Heart left ventricle (tissue), 16 donors: ENCODE results near the gene TMEM135. TPM values are rescaled to one million over a fixed set of nuclear protein-coding genes. Genes with fewer than 3 reads are reported as not detected.

Source experiments
- ATAC-seq, 4 donors: fragments of 200-7000 bp; cut with Tn5 transposase; one replicate each; pipeline ENCODE4 v1.9.1; 2020 to 2022; ENCODE audit warnings: moderate library complexity in 4 of 4, mild to moderate bottlenecking in 3 of 4, moderate number of reproducible peaks in 1 of 4
- DNase-seq, 5 donors: peaks; one replicate each; pipeline ENCODE4 v3.0.0-alpha.2; 2020
- H3K27ac ChIP-seq, 12 donors: fragments of 200-600 bp; sonication (generic) in 4 of 12; one replicate each; pipeline versions ENCODE4 v1.5.0 to v1.8.0; 2016 to 2022; ENCODE audit warnings: mild to moderate bottlenecking in 2 of 12
- H3K27me3 ChIP-seq, 9 donors: fragments of 200-600 bp; sonication (generic) in 2 of 9; one replicate each; pipeline versions ENCODE4 v1.5.1 to v1.8.0; 2016 to 2022; ENCODE audit warnings: mild to moderate bottlenecking in 3 of 9
- H3K36me3 ChIP-seq, 9 donors: fragments of 200-600 bp; sonication (generic) in 2 of 9; one replicate each; pipeline versions ENCODE4 v1.5.0 to v1.8.0; 2018 to 2022; ENCODE audit warnings: mild to moderate bottlenecking in 2 of 9
- H3K4me1 ChIP-seq, 12 donors: fragments of 200-600 bp; sonication (generic) in 4 of 12; one replicate each; pipeline versions ENCODE4 v1.5.0 to v1.8.0; 2016 to 2022; ENCODE audit warnings: mild to moderate bottlenecking in 3 of 12
- H3K4me3 ChIP-seq, 12 donors: fragments of 200-600 bp; sonication (generic) in 4 of 12; one replicate each; pipeline versions ENCODE4 v1.5.0 to v1.8.0; 2017 to 2022; ENCODE audit warnings: mild to moderate bottlenecking in 9 of 12, moderate library complexity in 4 of 12
- H3K9me3 ChIP-seq, 12 donors: fragments of 200-600 bp; sonication (generic) in 4 of 12; one replicate each; pipeline versions ENCODE4 v1.5.0 to v1.8.0; 2016 to 2022; ENCODE audit warnings: mild to moderate bottlenecking in 1 of 12
- CTCF ChIP-seq, 12 donors: fragments of 200-600 bp; sonication (generic) in 4 of 12; IDR thresholded peaks; one replicate each; pipeline versions ENCODE4 v1.5.0 to v1.8.0; 2018 to 2022; ENCODE audit warnings: antibody characterized with exemption in 12 of 12, mild to moderate bottlenecking in 5 of 12
- POLR2A ChIP-seq, 2 donors: fragments of 450-650 bp; IDR thresholded peaks; one replicate each; pipeline ENCODE4 v1.6.1; 2017; ENCODE audit warnings: antibody characterized with exemption in 2 of 2, mild to moderate bottlenecking in 2 of 2, moderate library complexity in 2 of 2
- WGBS, 4 donors: extraction: QIAGEN DNeasy Blood & Tissue Kit in 2 of 4; methylation state at CpG; one replicate each; pipeline versions ENCODE4 v1.1.5 to v1.1.7; 2013 to 2018; 5-methylcytosine and 5-hydroxymethylcytosine counted together
- intact Hi-C, 10 donors: fragments of 100-400 bp; cut with DNase I; formaldehyde crosslinking; loops; one replicate each; pipeline versions ENCODE4 v1.11.1 to v1.14.2; 2022
- polyA plus RNA-seq, 2 donors: library from polyadenylated mRNA; stranded (reverse); fragments of 200-250 nt; gene quantifications; one replicate each; pipeline ENCODE4 v1.2.3, GENCODE V29; 2013
- total RNA-seq, 9 donors: library from RNA; depleted of rRNA in 2 of 9; stranded (reverse); fragments of >200 nt in 2 of 9; fragmentation: NEBNext Ultra II Directional in 3 of 9; extraction: Animal tissue kit (Norgen Biotek cat#: 25700) in 3 of 9; gene quantifications; one replicate each; pipeline versions ENCODE4 v1.1.0 to v1.2.4, GENCODE V29; 2016 to 2023
- donor health status: ischemic (EF 13 %, LVEDD 7.1; RV severe dilation, severe dysfunction).
- donor health status: healthy with polysubstance abuse.
- donor health status: DM: no; HTN: yes; CAD: no.
- donor health status: DM: no; HTN: no; CAD: no.
- donor health status: ischemic (EF 25% LVEDD 6.9; RV normal size, moderate dysfunction).
- donor health status: ischemic (EF 25% LVEDD 5.7; RV mildly dilated, moderate dysfunction).
- donor health status: healthy.
- donor health status: DM: yes; HTN: yes; CAD: no.
- donor health status: ischemic (EF 35%, LVEDD 5.7; RV mildly dilated, moderate dysfunction).
- donor health status: nonischemic (EF 11% LVEDD 7.7; RV severe dilation, severe dysfunction).
- donor health status: DM: yes; HTN: yes; CAD: no.
- donor health status: PGD.
- donor health status: ischemic (EF 29% LVEDD 5.4; RV normal size, mild dysfunction).
- donor health status: nonischemic (EF 23%, LVEDD 6.1; RV moderate dilation, normal function).

TMEM135 gene
- total and polyA plus RNA-seq, 11 donors: 3.9 to 22.7 (median 14.7) TPM

- DNase-seq: no peak
- Histone ChIP-seq H3K27me3 (no peaks in the 10 kb centered on the region), H3K36me3 (peaks cover 0 to 17% (median 6%) of the 10 kb centered on the region in 9 donors), H3K4me1 (peaks cover 0 to 27% (median 0%) of the 10 kb centered on the region in 12 donors), H3K4me3 (no peak overlapping the region), H3K9me3 (no peaks in the 10 kb centered on the region), H3K27ac (no peak overlapping the region)
- no peak for TF ChIP-seq CTCF (IDR thresholded peaks at IDR 0.05)
- TF ChIP-seq POLR2A (IDR thresholded peaks at IDR 0.05): no peak
- intact Hi-C loops: no loop called here
- WGBS, 4 donors: 94 to 99% (median 95%) methylated on average over 2 of the region's 2 CpGs
- ATAC-seq: no peak
Measured at GRCh38 chr11:87326594-87326993, 288.9 kb downstream of the TMEM135 start.

GRCh38 chr11:87329172-87329571 lies 291.4 kb downstream of the TMEM135 start:
- DNase-seq (no peak), ATAC-seq (no peak)
- peak overlapping the region in 6 of 12 donors; percentile 24 to 77 (median 60) for H3K27ac ChIP-seq
- peaks cover 0 to 3% (median 0%) of the 10 kb centered on the region in 9 donors for H3K36me3 ChIP-seq
- H3K9me3 ChIP-seq: peaks cover 0 to 7% (median 0%) of the 10 kb centered on the region in 12 donors
- 94 to 100% (median 97%) methylated on average over 2 of the region's 2 CpGs for WGBS, 4 donors
- H3K4me3 ChIP-seq: no peak overlapping the region
- TF ChIP-seq CTCF (IDR thresholded peaks at IDR 0.05) (no peak), POLR2A (IDR thresholded peaks at IDR 0.05) (no peak)
- H3K27me3 ChIP-seq: no peaks in the 10 kb centered on the region
- H3K4me1 ChIP-seq: peaks cover 0 to 30% (median 0%) of the 10 kb centered on the region in 12 donors
- intact Hi-C loops: no loop called here

- H3K9me3 ChIP-seq: peaks cover 0 to 11% (median 0%) of the 10 kb centered on the region in 12 donors
- TF ChIP-seq CTCF (IDR thresholded peaks at IDR 0.05) (no peak), POLR2A (IDR thresholded peaks at IDR 0.05) (no peak)
- ATAC-seq (peak; percentile 27 to 70 (median 48)), DNase-seq (no peak)
- no peaks in the 10 kb centered on the region for H3K27me3 ChIP-seq
- H3K27ac ChIP-seq: peak overlapping the region in 7 of 12 donors; percentile 24 to 77 (median 52)
- WGBS, 4 donors: 56 to 67% (median 60%) methylated on average over 1 of the region's 1 CpG
- intact Hi-C loops: no loop called here
- no peak overlapping the region for H3K4me3 ChIP-seq
- no peaks in the 10 kb centered on the region for H3K36me3 ChIP-seq
- peaks cover 0 to 30% (median 0%) of the 10 kb centered on the region in 12 donors for H3K4me1 ChIP-seq
Measured at GRCh38 chr11:87330187-87330601, 292.5 kb downstream of the TMEM135 start.

DNA sequence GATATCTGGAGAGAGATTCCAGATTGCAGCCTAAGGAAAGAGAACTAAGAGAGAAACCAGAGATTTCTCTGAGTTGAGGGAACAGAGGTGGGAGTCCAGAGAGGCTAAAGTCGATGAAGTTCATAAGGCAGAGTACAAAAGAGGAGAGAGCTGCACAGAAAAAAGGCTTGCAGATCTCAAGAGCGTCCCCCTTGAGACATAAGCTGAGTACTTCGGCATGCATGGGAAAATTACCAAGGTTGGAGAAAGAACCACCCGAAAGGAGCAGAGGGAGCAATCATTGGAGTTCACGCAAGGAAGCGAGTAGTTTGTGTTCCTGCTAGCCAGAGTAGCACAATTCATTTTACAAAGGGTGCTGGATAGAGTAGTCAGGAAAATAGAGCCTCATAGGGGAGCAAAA lies 293.5 kb downstream of the TMEM135 start:
- H3K36me3 ChIP-seq: no peaks in the 10 kb centered on the region
- H3K9me3 ChIP-seq: peaks cover 0 to 13% (median 0%) of the 10 kb centered on the region in 12 donors
- WGBS, 4 donors: 76 to 80% (median 78%) methylated on average over 6 of the region's 6 CpGs
- ATAC-seq: peak; percentile 52 to 82 (median 65)
- H3K4me1 ChIP-seq: peaks cover 0 to 30% (median 0%) of the 10 kb centered on the region in 12 donors
- H3K27ac ChIP-seq: peak overlapping the region in 7 of 12 donors; percentile 11 to 73 (median 66)
- H3K4me3 ChIP-seq: no peak overlapping the region
- no peaks in the 10 kb centered on the region for H3K27me3 ChIP-seq
- no peak for DNase-seq
- intact Hi-C loops: no loop called here
- TF ChIP-seq POLR2A (IDR thresholded peaks at IDR 0.05) (no peak), CTCF (IDR thresholded peaks at IDR 0.05) (no peak)
